Activated gamma-delta T cell treated with Interleukin-2 at 50 U/mL for 16 hours (primary cell): ENCODE results near the gene MFN2.

Experiments used
- DNase-seq: peaks from one replicate; pipeline ENCODE4 v3.0.0-alpha.2; 2020

Gene MFN2

GRCh38 chr1:12052997-12053686 is 72.9 kb downstream of the MFN2 start:
- no peak for DNase-seq

- no peak for DNase-seq
Measured at GRCh38 chr1:12053752-12054548, 73.7 kb downstream of the MFN2 start.

DNA sequence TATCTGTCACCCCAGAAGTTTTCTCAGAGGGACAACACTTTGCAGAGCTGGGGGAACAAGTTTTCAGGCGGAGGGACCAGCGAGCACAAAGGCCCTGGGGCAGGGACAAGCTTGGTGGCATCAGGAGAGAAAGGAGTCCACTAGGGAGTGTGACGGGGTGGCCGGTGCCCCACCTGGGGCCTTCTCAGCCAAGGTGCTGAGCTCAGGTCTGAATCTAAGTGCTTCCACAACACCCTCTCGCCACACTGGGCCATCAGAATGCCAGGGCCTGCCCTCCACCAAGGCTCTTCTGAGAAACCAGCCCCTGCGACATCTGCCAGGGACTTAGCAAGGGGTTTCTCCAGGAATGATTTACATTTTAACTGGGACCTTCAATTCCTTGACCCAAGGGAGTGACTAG is 75.0 kb downstream of the MFN2 start:
- DNase-seq, result no peak

DNA sequence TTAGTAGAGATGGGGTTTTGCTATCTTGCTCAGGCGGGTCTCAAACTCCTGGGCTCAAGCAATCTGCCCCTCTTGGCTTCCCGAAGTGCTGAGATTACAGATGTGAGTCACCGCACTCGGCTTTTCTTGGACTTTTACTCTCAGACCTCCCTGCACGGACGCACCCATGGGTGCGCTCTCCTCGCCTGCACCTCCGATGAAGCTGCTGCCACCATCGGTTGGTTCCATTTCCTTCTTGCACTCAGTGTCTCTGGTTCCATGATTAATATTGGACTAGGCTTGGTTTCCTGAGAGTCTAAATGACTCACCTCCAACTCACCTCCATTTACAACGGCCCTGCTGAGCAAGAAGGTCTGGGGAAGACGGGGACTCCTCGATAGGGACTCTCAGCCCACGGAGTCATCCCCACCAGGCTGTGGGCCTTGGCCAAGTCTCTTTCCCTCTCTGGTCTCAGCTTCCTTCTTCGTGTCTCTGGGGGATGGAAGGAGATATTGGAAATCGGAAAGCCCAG is 76.1 kb downstream of the MFN2 start:
- DNase-seq, result no peak

GRCh38 chr1:12057382-12057781 is 77.1 kb downstream of the MFN2 start:
- no peak for DNase-seq

GRCh38 chr1:12057940-12058687 is 77.9 kb downstream of the MFN2 start:
- no peak for DNase-seq

GRCh38 chr1:12059226-12059625 is 79.0 kb downstream of the MFN2 start:
- no peak for DNase-seq

GRCh38 chr1:12059722-12060464 is 79.6 kb downstream of the MFN2 start:
- no peak for DNase-seq

DNA sequence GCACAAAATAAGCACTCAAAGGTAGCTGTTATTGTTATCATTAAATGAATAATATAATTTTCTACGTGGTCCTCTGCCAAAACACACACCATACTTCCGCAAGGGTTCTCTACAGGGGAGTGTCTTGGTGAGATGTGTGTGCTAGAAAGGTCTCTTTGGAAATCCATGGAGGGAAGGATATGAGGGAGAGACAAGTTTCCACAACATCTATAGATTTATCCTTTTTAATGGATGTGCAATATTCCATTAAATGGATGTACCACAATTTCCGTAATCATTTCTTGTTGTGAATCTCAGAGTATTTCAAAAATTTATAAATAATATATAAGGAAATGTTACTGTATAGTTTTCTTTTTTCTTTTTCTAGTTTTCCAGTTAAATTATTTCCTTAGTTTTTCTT is 80.3 kb downstream of the MFN2 start:
- DNase-seq, result no peak
